ENCODE data around the gene OMD. TPM values are rescaled to one million over a fixed set of nuclear protein-coding genes. Genes with fewer than 3 reads are reported as not detected.

OMD gene
- total and polyA plus RNA-seq, 2 of the 8 experiments (the other 6 are each of a cell fraction or from before 2014, with no cell fraction given) = not detected

- CTCF ChIA-PET (ENCODE audit: partially characterized antibody) = no interaction called here
- WGBS, 2 experiments (ENCODE audit: extremely low coverage in 1 of 2, insufficient coverage in 1 of 2, insufficient read length in 1 of 2, insufficient replicate concordance in 2 of 2, low coverage in 1 of 2, low lambda C conversion rate in 2 of 2, missing lambda C conversion rate in 1 of 2) = 81% methylated on average over 2 of the region's 2 CpGs; no CpG with 5 or more reads in 1 of the 2 experiments
- no peak for TF ChIP-seq RFX5 (IDR thresholded peaks at IDR 0.05; ENCODE audit: borderline replicate concordance, low read depth, low read length)
- TF ChIP-seq TAF1 (IDR thresholded peaks at IDR 0.05; ENCODE audit: low read depth, low read length) = no peak
- TF ChIP-seq POLR2A (IDR thresholded peaks at IDR 0.05; ENCODE audit: control extremely low read depth in 1 of 2, low read depth in 2 of 2, low read length in 2 of 2) = no peak
- no peak for TF ChIP-seq FOSL1 (IDR thresholded peaks at IDR 0.05; ENCODE audit: insufficient read depth, low read depth, low read length)
- no peak for TF ChIP-seq CBX8 (IDR thresholded peaks at IDR 0.05; ENCODE audit: borderline replicate concordance, low read depth, low read length)
- TF ChIP-seq HDAC6 (IDR thresholded peaks at IDR 0.05; ENCODE audit: low read depth, low read length) = no peak
- no peak for TF ChIP-seq CEBPB (IDR thresholded peaks at IDR 0.05; ENCODE audit: low read depth, low read length)
- TF ChIP-seq KDM4A (IDR thresholded peaks at IDR 0.05; ENCODE audit: low read depth, low read length, severe bottlenecking) = no peak
- TF ChIP-seq, protein P1, sequence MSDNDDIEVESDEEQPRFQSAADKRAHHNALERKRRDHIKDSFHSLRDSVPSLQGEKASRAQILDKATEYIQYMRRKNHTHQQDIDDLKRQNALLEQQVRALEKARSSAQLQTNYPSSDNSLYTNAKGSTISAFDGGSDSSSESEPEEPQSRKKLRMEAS (IDR thresholded peaks at IDR 0.05) = no peak
- TF ChIP-seq PHF8 (conservative IDR thresholded peaks at IDR 0.05; ENCODE audit: low read depth, low read length) = no peak
- TF ChIP-seq TBP (IDR thresholded peaks at IDR 0.05; ENCODE audit: low read depth, low read length) = no peak
These were observed 5.6 kb upstream of the OMD start for GRCh38 chr9:92429836-92430235.

More at GRCh38 chr9:92429836-92430235, 5.6 kb upstream of the OMD start:
- Histone ChIP-seq H4K91ac (replicated peaks; ENCODE audit: insufficient read length, low read length) (no peak overlapping the region), H3K79me1 (ENCODE audit: low read depth, low read length) (no peaks in the 10 kb centered on the region), H4K8ac (ENCODE audit: extremely low read depth, insufficient read depth, low read length) (no peak overlapping the region), H3K14ac (ENCODE audit: insufficient read length) (no peak overlapping the region), H4K20me1 (replicated peaks in 1 of 2; ENCODE audit: control insufficient read depth in 1 of 2, insufficient read depth in 2 of 2, low read length in 2 of 2) (no peaks in the 10 kb centered on the region), H3K56ac (replicated peaks; ENCODE audit: insufficient read length, low read depth, low read length) (no peak overlapping the region), H4K5ac (ENCODE audit: insufficient read length, low read depth, low read length) (no peak overlapping the region), H3K23me2 (ENCODE audit: low read depth, low read length) (no peaks in the 10 kb centered on the region), H2BK120ac (replicated peaks; ENCODE audit: low read depth, low read length) (no peak overlapping the region), H3K4me1 (replicated peaks in 1 of 4; ENCODE audit: control insufficient read depth in 3 of 4, insufficient read depth in 4 of 4, low read length in 3 of 4) (no peaks in the 10 kb centered on the region), H3K18ac (ENCODE audit: extremely low read depth, low read length) (no peak overlapping the region), H3K9ac (replicated peaks in 1 of 4; ENCODE audit: extremely low read depth in 1 of 4, low read depth in 3 of 4, low read length in 3 of 4) (no peak overlapping the region), H3K9me3 (ENCODE audit: insufficient read depth in 2 of 2, low read depth in 1 of 2, low read length in 1 of 2) (no peaks in the 10 kb centered on the region), H2AK5ac (ENCODE audit: low read depth, low read length) (no peak overlapping the region), H2AFZ (ENCODE audit: low read length) (no peak overlapping the region), H3K23ac (ENCODE audit: insufficient read length) (no peak overlapping the region), H3K27ac (ENCODE audit: low read depth, low read length) (no peak overlapping the region), H2BK12ac (ENCODE audit: low read depth, low read length) (no peak overlapping the region), H3K36me3 (ENCODE audit: control insufficient read depth in 2 of 4, insufficient read depth in 4 of 4, low read length in 3 of 4) (no peaks in the 10 kb centered on the region), H2BK15ac (ENCODE audit: low read length) (no peak overlapping the region), H3K4ac (replicated peaks; ENCODE audit: insufficient read length, low read depth, low read length) (no peak overlapping the region), H2BK20ac (ENCODE audit: low read length) (no peak overlapping the region), H3K27me3 (replicated peaks in 1 of 4; ENCODE audit: control insufficient read depth in 3 of 4, extremely low read depth in 1 of 4, insufficient read depth in 3 of 4, low read length in 3 of 4) (no peaks in the 10 kb centered on the region), H3K4me3 (ENCODE audit: extremely low read depth in 1 of 4, insufficient read depth in 2 of 4, low read depth in 3 of 4, low read length in 4 of 4) (no peak overlapping the region), H3K79me2 (ENCODE audit: control insufficient read depth in 1 of 2, insufficient read depth in 2 of 2, low read length in 2 of 2) (no peaks in the 10 kb centered on the region), H3K4me2 (ENCODE audit: insufficient read depth in 1 of 2, low read depth in 2 of 2, low read length in 2 of 2) (no peak overlapping the region), H2BK5ac (ENCODE audit: low read depth, low read length) (no peak overlapping the region)
- POLR2A ChIA-PET (ENCODE audit: partially characterized antibody) = no interaction called here
- DNase-seq (ENCODE audit: low read depth in 1 of 2, low spot score in 2 of 2) (no peak), FAIRE-seq (no peak)

All from H1 (cell line).